HepG2 (cell line): ENCODE measurements around the gene TRIM7. TPM values are rescaled to one million over a fixed set of nuclear protein-coding genes. Genes with fewer than 3 reads are reported as not detected.

Experiments used
- BRD4 ChIP-seq: sonication (generic); formaldehyde crosslinking; IDR thresholded peaks from 2 replicates; pipeline ENCODE4 v1.4.0; 2020; ENCODE audit warnings: missing genetic modification reagents
- CENPX ChIP-seq: sonication (generic); formaldehyde crosslinking; IDR thresholded peaks from 2 replicates; pipeline ENCODE4 v1.9.0; 2021; ENCODE audit warnings: mild to moderate bottlenecking, missing genetic modification reagents, moderate library complexity
- GLI4 ChIP-seq: sonication (generic); formaldehyde crosslinking; IDR thresholded peaks from 2 replicates; pipeline ENCODE4 v1.5.1; 2020; ENCODE audit warnings: missing genetic modification reagents, mild to moderate bottlenecking, moderate library complexity, borderline replicate concordance
- MBNL3 ChIP-seq: fragments of 250-450 bp; sonication (Bioruptor Pico); conservative IDR thresholded peaks from 2 replicates; pipeline ENCODE4 v1.8.0; 2022; ENCODE audit warnings: mild to moderate bottlenecking, inconsistent platforms
- PAF1 ChIP-seq: IDR thresholded peaks from 2 replicates; pipeline ENCODE4 v1.6.1; 2016; ENCODE audit warnings: missing genetic modification reagents, missing compliant biosample characterization
- PHF21A ChIP-seq: sonication (generic); formaldehyde crosslinking; IDR thresholded peaks from 2 replicates; pipeline ENCODE4 v1.5.0; 2020; ENCODE audit warnings: mild to moderate bottlenecking, missing genetic modification reagents
- SKI ChIP-seq: fragments of 450-650 bp; IDR thresholded peaks from one replicate; pipeline ENCODE4 v1.6.1; 2018; ENCODE audit warnings: mild to moderate bottlenecking; ENCODE audit not compliant: partially characterized antibody
- SOX6 ChIP-seq, 2 experiments: fragments of 450-650 bp in 1 of 2; sonication (generic) in 1 of 2; formaldehyde crosslinking in 1 of 2; IDR thresholded peaks; 2 replicates each; pipeline versions ENCODE4 v1.4.0 to v1.6.1; 2017 to 2020; ENCODE audit warnings: antibody characterized with exemption in 1 of 2, mild to moderate bottlenecking in 1 of 2, missing genetic modification reagents in 1 of 2
- ZFP41 ChIP-seq: sonication (generic); formaldehyde crosslinking; IDR thresholded peaks from 2 replicates; pipeline ENCODE4 v1.4.0; 2020; ENCODE audit warnings: mild to moderate bottlenecking, missing genetic modification reagents, borderline replicate concordance
- ZNF143 ChIP-seq: sonication (generic); formaldehyde crosslinking; IDR thresholded peaks from 2 replicates; pipeline ENCODE4 v1.4.0; 2020; ENCODE audit warnings: missing genetic modification reagents
- ZNF350 ChIP-seq: sonication (generic); formaldehyde crosslinking; IDR thresholded peaks from 2 replicates; pipeline ENCODE4 v1.4.0; 2020; ENCODE audit warnings: mild to moderate bottlenecking, low read depth, missing genetic modification reagents, borderline replicate concordance
- ZNF407 ChIP-seq: sonication (generic); formaldehyde crosslinking; IDR thresholded peaks from one replicate; pipeline ENCODE4 v1.5.1; 2020; ENCODE audit warnings: mild to moderate bottlenecking, missing genetic modification reagents; ENCODE audit errors: not compliant biosample characterization
- ZNF605 ChIP-seq: sonication (generic); formaldehyde crosslinking; IDR thresholded peaks from 2 replicates; pipeline ENCODE4 v1.8.0; 2022; ENCODE audit warnings: mild to moderate bottlenecking, missing genetic modification reagents
- ZSCAN22 ChIP-seq: sonication (generic); formaldehyde crosslinking; IDR thresholded peaks from 2 replicates; pipeline ENCODE4 v1.4.0; 2020; ENCODE audit warnings: mild to moderate bottlenecking, missing genetic modification reagents
- polyA plus RNA-seq, 8 experiments: library from polyadenylated mRNA; depleted of rRNA in 3 of 8; stranded (reverse) in 7 of 8; unstranded in 1 of 8; fragments of >200 nt; fragmentation: Illumina TruSeq in 4 of 8; extraction: Trizol in 4 of 8; gene quantifications; 2 replicates each; pipeline versions ENCODE4 v1.2.1 to v1.2.3, GENCODE V29; 2011 to 2016; ENCODE audit warnings: low read depth in 4 of 8, missing spikeins in 1 of 8, mixed read lengths in 1 of 8; ENCODE audit not compliant: insufficient read depth in 1 of 8
- total RNA-seq, 5 experiments: library from RNA; depleted of rRNA; stranded (reverse); fragments of >200 nt; fragmentation: Illumina TruSeq; extraction: Trizol; gene quantifications; 2 replicates each; pipeline ENCODE4 v1.2.3, GENCODE V29; 2016; ENCODE audit warnings: low read depth in 1 of 5
- TF ChIP-seq, protein P1 (sequence below): IDR thresholded peaks from 2 replicates; pipeline ENCODE4 v1.6.1; 2016; ENCODE audit warnings: missing biosample characterization, missing genetic modification reagents, low read depth
- TF ChIP-seq, protein P2 (sequence below): sonication (generic); formaldehyde crosslinking; conservative IDR thresholded peaks from 2 replicates; pipeline ENCODE4 v1.8.1; 2023; ENCODE audit warnings: missing genetic modification reagents
- TF ChIP-seq, protein P3 (sequence below): IDR thresholded peaks from 2 replicates; pipeline ENCODE4 v1.6.1; 2016; ENCODE audit warnings: low read depth

TRIM7 gene
- total and polyA plus RNA-seq, 2 of the 13 experiments (the other 11 are each of a cell fraction or from before 2014, with no cell fraction given): 0.13 TPM; not detected in 1

DNA sequence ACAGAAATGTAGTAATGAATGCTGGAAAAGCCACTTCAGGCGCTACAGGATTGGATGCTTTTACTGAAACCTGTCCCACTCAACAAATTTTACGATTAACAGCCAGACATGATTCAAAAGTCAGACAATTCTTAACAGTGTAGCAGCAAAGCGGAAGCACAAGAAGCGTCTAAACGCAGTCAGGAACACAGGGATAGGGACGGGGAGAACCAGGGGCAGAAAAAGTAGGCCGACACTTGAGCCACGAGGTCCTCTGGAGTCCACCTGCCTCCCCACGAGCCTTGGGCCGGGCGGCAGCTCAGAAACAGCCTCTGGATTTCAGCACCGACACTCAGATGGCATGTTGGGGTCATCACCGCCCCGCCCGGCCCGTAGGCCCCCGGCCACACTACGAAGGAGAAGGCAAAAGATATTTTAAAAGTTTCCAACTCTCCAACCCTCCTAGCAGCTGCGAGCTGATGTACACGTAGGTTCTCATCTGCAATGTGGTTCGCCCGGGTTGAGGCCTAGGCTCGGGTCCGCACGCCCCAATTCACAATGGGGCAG, 38.1 kb upstream of the TRIM7 start (continued):
- TF ChIP-seq ZNF407 (no peak), CENPX (CRISPR knock-in tag) (no peak), ZSCAN22 (CRISPR knock-in tag) (no peak), SKI (no peak), PHF21A (CRISPR knock-in tag) (no peak), PAF1 (no peak), ZNF605 (CRISPR knock-in tag) (no peak), GLI4 (no peak), MBNL3 (CRISPR knock-in tag) (no peak), ZNF143 (CRISPR knock-in tag) (no peak), BRD4 (CRISPR knock-in tag) (no peak), SOX6 (IDR thresholded peaks at IDR 0.05) (no peak), SOX6 (CRISPR knock-in tag; IDR thresholded peaks at IDR 0.05) (no peak), ZNF350 (CRISPR knock-in tag) (no peak), ZFP41 (CRISPR knock-in tag) (no peak)
- TF ChIP-seq, protein P1, sequence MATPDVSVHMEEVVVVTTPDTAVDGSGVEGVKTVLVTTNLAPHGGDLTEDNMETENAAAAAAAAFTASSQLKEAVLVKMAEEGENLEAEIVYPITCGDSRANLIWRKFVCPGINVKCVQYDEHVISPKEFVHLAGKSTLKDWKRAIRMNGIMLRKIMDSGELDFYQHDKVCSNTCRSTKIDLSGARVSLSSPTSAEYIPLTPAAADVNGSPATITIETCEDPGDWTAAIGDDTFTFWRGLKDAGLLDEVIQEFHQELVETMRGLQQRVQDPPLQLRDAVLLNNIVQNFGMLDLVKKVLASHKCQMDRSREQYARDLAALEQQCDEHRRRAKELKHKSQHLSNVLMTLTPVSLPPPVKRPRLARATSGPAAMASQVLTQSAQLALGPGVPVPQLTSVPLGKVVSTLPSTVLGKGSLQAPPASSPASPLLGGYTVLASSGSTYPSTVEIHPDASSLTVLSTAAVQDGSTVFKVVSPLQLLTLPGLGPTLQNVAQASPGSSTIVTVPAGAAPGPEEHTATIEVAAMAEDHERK (CRISPR knock-in tag): no peak
- TF ChIP-seq, protein P2, sequence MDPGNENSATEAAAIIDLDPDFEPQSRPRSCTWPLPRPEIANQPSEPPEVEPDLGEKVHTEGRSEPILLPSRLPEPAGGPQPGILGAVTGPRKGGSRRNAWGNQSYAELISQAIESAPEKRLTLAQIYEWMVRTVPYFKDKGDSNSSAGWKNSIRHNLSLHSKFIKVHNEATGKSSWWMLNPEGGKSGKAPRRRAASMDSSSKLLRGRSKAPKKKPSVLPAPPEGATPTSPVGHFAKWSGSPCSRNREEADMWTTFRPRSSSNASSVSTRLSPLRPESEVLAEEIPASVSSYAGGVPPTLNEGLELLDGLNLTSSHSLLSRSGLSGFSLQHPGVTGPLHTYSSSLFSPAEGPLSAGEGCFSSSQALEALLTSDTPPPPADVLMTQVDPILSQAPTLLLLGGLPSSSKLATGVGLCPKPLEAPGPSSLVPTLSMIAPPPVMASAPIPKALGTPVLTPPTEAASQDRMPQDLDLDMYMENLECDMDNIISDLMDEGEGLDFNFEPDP: 0 out of 2 replicates have a peak, but pooled peaks have one; percentile 82
- TF ChIP-seq, protein P3, sequence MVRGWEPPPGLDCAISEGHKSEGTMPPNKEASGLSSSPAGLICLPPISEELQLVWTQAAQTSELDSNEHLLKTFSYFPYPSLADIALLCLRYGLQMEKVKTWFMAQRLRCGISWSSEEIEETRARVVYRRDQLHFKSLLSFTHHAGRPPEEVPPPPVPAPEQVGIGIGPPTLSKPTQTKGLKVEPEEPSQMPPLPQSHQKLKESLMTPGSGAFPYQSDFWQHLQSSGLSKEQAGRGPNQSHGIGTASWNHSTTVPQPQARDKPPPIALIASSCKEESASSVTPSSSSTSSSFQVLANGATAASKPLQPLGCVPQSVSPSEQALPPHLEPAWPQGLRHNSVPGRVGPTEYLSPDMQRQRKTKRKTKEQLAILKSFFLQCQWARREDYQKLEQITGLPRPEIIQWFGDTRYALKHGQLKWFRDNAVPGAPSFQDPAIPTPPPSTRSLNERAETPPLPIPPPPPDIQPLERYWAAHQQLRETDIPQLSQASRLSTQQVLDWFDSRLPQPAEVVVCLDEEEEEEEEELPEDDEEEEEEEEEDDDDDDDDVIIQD (CRISPR knock-in tag): no peak
